GM19438 (cell line): Measurements from ENCODE around the gene CHST15.

Source experiments
- ATAC-seq: cut with Tn5 transposase; IDR thresholded peaks from one replicate; pipeline ENCODE4 v1.9.1; 2021; ENCODE audit warnings: low read depth; ENCODE audit not compliant: unreplicated experiment

CHST15 gene

DNA sequence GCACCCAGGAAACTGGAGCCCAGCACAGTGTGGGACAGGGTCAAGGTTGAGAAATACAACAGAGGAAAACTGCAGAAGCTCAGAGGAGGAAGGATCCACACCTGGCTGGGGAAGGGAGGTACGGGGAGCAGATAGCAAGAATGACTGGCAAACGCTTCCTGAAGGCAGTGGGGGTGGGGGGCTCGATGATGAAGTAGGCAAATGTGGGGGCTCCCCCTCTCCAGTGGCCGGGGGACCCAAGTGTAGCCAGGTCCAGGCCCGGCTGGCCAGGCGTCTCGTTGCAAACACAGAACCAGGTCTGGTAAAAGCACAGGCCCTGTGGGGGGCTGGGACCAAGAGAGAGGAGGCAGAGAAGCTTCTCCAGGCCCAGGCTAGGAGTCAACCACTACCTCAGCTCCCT, 7.7 kb downstream of the CHST15 start:
- ATAC-seq: no peak

- ATAC-seq: no peak
Observed at GRCh38 chr10:124084708-124085107, 8.7 kb downstream of the CHST15 start.

DNA sequence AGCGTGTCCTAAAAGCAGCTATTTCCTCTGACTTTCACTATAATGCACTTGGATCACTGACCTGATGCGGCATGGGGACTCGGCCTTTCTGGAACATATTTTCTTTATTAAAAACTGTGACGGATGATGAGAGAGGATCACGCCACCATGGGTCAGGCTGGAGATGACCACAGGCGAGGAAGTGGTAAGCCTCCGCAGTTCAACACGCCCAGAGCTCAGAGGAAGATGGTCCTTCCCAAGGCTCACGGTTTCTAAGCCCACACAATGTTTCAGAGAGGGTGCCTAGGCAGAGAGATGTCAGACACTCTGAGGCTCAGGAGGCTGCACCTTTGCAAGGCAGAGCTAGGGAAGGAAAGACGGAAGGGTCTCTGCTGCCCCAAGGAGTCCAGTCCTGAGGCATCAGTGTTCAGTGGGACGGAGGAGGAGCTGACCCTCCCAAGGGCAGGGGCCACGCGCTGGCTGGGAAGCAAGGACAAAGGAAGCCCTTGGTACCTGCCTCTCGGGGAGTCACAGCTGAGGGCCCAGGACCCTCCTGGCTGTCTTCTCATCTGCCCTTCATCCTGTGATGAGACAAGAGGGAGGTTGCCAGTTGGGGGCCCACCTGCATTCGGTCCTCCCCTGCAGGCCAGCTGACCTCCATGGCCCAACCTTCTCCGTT, 9.5 kb downstream of the CHST15 start:
- no peak for ATAC-seq

GRCh38 chr10:124083047-124083739, 10.2 kb downstream of the CHST15 start:
- ATAC-seq: no peak

DNA sequence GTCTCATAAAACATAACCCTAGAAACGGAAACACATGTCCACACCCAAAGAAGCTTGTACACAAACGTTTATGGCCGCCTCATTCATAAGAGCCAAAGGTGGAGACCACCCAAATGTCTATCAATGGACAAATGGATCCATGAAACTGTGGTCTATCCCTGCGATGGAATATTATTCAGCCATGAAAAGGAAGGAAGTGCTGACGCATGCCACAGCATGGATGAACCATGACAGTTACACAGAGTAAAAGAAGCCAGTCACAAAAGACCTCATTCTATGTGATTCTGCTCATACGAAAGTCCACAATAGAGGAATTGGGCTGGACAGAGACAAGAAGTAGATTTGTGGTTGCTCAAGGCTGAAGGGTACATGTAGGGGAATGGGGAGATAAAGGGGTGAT, 10.8 kb downstream of the CHST15 start:
- no peak for ATAC-seq

DNA sequence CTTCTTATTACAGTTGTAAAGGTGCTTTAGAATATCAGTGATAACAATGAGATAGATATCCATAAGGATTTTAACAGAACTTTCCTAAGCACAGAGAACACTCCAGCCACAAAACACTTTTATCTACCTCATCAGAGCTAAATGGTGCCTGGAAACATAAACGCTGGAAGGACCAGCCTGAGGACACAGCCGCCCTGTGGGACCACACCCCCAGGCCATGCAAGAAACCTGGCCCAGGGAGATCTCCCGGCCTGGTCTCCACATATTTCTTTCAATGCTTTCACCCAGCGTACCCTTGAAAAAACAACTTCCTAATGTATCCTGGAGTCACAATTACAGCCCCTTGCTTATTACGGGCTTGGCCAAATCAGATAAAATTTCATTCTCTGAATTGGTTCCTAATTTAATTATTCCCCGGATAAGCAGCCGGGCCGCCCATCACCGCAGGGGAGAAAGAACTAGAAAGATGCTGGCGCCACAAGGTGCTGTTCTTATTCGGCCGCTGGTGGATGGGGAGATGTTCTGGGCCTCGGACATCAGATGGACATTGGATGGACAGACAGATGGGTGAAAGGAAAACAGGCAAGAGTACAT, 11.8 kb downstream of the CHST15 start:
- no peak for ATAC-seq

DNA sequence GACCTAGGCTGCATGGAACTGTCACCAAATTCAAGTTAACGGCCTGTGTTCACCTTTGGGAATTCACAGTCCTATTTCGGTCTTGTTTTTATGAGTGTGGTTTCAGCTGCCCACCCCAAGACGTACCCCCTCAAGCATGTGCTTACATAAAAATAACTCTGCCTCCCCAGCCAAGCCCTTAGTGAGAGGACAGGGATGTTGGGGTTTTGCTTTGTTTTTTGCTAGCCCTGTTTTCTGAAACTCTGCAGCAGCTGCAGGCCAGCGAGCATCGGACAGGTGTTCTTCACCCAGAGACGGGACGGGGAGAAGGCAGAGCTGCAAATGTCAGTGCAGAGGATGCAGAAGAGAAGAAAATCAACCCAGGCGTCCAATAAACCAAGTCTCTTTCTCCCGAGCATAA, 13.5 kb downstream of the CHST15 start:
- ATAC-seq: no peak

GRCh38 chr10:124078714-124079113, 14.7 kb downstream of the CHST15 start:
- ATAC-seq: no peak

GRCh38 chr10:124078028-124078427, 15.4 kb downstream of the CHST15 start:
- no peak for ATAC-seq

DNA sequence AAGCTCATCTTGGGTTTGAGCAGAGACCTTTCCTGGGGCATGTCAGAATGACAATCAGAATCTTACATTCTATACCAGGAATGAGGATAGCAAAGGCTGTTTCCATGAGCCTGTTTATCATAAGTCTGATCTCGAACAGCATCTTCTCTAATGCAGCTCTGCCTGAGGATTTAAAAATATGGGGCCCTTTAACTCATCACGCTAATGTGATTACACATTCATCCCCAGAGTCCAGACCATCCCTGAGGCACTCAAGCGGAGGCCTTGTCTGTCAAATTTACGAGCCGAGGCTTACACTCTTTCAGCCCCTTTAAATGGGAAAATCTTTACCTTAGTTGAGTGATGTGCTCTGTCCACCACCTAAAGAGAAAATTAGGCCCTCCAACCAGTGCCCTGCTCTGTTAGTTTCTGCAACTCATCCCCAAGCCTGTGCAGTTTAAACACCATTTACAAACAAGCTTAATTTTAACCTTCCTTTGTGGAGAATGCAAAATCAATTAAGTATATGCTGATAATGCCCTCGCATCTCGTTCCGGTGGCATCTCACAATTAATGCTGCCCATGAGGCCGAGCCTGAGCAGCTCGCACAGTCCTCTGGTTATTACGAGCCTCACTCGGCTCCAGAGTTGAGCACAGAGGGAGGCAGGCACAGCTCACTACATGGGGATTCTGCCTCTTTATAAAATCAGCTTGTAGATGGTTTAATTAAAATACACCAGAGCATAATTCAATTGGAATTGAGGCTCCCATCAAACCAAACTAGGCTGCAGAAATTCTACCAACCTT, 16.0 kb downstream of the CHST15 start:
- ATAC-seq: no peak

- no peak for ATAC-seq
Observed at GRCh38 chr10:124076148-124076733, 17.2 kb downstream of the CHST15 start.

DNA sequence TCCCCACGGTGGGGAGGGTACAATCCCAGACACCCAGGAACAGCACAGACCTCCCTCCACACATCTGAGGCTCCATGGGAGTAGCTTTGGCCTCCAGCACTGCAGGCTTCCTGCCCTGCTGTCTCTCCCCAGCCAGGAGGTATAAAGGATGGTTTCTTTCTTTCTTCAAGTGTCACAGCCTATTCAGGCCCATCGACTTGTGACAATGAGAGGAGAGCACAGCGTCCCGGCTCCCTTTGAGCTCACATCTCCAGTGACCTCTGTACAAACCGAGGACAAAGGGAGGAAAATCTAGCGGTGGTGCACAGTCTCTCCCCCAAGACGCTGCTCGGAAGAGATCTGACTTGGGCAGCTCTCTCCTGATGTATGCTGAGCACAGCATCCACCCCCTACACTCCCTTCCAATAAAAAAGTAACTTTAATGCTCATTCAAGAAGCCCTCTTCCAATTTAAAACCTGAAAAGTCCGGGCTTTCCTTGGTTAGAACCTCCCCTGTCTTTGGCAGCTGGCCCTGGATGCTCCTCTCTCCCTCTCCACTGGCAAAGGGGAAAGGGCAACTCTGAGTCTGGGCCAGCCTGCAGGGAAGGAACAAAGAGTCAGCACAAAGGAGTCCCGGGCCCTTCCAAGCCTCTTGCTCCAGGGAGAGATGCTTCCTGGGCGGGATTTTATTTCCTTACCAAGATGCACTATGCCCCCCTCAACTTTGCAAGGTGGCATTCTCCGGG, 18.0 kb downstream of the CHST15 start:
- no peak for ATAC-seq

- no peak for ATAC-seq
Observed at GRCh38 chr10:124074501-124075109, 18.8 kb downstream of the CHST15 start.

DNA sequence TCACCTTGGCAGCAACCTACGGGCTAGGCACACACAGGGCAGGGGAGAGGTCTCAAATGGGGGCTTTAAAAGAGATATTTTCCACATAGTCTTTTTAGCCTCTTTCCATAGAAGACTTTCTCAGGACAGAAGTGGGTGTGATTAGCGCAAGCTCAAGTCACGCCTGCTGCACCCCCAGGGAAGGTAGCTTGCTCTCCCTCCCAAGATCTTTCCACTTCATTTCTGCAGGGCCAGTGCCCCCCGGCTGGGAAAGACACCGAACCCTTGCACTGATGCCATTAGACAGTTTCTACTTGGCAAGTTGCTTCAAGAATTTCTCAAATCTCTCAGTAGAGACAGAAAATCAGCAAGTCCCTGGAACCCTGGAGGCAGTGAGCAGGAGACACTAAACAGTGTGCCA, 19.4 kb downstream of the CHST15 start:
- no peak for ATAC-seq

DNA sequence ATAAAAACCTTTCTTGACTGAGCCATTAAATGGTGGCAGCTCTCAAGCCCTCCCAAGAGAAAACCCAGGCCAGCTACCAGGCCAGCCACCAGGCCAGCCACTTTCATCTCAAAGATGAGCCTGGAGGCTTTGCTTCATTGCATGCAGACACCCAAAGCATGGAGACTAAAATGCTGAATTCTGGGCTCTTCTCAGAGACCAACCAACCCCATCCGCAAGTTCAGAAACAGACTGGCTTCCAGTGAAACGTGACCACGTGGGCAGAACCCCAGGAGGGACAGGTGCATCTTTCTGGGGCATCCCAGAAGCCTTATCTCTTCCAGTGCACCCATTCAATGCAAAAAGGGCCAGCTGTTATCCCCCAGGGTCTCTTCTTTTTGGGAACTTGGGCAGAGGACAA, 20.9 kb downstream of the CHST15 start:
- ATAC-seq: no peak

DNA sequence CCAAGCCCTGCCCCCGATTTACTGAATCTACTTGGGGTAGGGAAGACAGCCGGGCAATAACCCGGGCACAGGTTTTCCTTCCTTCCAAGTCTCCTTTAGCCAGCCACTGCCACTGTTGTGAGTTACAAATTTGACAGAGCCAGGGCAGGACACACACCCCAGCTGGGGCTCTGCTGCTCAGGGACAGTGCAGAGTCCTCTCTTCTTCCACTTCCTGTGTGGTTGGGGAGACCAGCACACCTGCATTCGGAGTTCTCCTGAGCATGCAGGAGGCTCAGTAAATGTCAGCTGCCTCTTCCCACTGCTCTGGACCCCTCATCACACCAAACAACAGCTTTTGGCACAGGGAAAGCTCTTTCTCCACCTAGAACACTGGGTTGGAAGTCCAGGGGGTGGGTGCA, 21.3 kb downstream of the CHST15 start:
- no peak for ATAC-seq

GRCh38 chr10:124071141-124071540, 22.3 kb downstream of the CHST15 start:
- ATAC-seq: no peak

DNA sequence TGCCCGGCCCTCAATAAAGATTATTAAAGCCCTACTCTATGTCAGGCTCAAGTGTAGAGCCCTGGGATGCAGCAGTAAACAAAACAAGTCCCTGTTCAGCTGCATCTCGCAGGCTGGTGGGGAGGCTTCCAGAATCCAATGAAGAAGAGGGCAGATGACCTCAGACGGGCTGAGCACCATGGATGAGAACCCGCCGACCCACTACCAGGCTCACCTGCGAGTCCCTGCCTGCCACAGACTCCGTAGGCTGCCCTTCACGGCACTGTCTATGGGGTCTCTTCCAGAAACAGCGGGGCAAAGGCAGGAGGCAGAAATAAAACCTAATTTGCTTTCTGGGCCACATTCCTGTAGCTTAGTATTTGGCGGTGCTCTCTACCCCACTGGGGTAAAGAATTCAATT, 22.7 kb downstream of the CHST15 start:
- no peak for ATAC-seq

DNA sequence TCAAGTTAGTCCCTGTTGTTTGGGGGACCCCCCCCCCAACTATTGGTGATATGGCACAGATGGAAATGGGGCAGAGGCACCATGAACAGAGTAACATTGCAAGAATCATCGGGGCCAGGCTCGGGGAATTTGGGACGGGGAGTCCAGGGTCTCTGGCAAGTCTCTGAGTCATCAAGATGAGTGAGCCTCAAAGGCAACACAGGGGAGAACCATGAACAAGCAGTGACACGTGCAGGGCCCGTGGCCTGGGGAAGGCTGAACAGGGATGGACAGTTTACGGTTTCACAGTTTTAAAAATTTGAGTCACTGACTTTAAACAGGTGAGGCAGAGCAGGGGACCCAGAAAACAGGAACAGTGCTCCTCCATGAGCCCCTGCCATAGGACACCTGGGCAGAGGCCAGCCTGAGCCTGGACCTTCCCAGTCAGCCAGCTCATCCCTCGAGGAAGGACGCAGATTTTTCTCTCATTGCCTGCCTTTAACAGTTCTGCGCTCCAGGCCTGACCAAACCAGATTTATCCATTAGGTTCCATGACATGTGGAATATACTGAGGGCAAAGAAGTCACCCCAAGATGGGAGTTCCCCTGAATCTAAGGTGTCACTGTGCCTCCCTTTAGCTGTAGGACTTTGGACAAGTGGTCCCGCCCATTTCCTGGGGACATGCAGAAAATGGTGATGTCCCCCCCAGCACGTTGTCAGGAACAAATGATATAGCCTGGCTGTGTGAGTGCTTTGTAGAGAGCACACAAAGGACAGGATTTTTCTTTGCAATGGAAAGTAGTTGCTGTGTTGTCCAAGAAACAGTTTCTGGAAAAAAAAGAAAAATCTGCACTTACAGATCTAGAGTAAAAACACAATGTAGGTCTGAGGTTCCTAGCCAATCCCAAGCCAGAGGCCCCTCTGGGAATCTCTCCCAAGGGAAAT, 23.8 kb downstream of the CHST15 start:
- no peak for ATAC-seq
